ENCODE data around the gene XRCC3.

XRCC3 gene

GRCh38 chr14:103725001-103725682 lies 9.9 kb upstream of the XRCC3 start:
- DNase-seq = no peak

- DNase-seq = no peak
These were observed 8.9 kb upstream of the XRCC3 start for GRCh38 chr14:103724116-103724515.

GRCh38 chr14:103723748-103724081 lies 8.5 kb upstream of the XRCC3 start:
- DNase-seq = no peak

GRCh38 chr14:103721334-103722120 lies 6.3 kb upstream of the XRCC3 start:
- DNase-seq = no peak

DNA sequence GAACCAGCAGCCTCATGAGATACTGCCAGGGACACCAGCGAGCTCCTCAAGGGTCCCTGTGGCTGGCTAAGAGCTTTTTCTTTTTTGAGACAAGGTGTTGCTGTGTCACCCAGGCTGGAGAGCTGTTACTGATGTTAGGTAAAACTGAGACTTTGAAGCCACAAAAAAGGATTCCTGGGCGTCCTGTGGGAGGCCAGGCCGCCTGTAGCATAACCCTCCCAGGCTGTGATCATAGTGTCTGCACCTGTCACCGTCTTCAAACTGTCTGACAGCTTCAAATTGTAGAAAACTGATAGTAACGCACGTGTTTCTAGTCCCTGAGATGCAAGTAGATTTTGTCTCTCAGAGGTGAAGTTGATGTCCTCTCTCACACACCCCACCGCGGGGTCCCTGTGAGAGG lies 4.5 kb upstream of the XRCC3 start:
- no peak for DNase-seq

GRCh38 chr14:103718572-103718971 lies 3.3 kb upstream of the XRCC3 start:
- no peak for DNase-seq

DNA sequence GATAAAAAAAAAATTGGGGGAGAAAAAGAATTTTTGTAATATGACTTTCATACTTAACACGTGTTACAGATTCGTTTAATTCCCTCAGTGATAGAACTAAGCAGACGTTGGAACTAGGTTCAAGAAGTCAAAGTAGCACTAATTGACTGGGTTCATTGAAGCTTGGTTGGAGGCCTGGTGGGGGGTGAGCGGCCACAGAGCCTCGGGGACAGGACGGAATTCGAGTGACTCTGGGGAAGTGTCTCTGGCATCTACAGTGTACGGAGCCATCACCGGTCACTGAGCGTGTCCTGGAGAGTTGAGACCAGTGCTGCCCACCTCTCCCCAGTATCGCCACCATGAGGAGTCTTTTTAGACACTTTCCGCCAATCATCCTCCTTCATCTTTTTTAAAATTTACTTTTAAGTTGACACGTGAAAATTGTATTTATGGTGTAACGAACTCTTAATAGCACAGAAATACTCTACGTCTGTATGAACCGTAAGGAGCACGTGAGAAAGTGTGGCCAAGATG lies 1.7 kb upstream of the XRCC3 start:
- no peak for DNase-seq

GRCh38 chr14:103716091-103716801 lies 995 bp upstream of the XRCC3 start:
- DNase-seq = peak; percentile 22

GRCh38 chr14:103714063-103714724 lies 1.1 kb downstream of the XRCC3 start:
- no peak for DNase-seq

GRCh38 chr14:103713304-103714062 lies 1.8 kb downstream of the XRCC3 start:
- DNase-seq = no peak

GRCh38 chr14:103712633-103713247 lies 2.5 kb downstream of the XRCC3 start:
- no peak for DNase-seq

GRCh38 chr14:103711516-103712431 lies 3.5 kb downstream of the XRCC3 start:
- DNase-seq = no peak

- DNase-seq = no peak
These were observed 4.4 kb downstream of the XRCC3 start for GRCh38 chr14:103710771-103711377.

DNA sequence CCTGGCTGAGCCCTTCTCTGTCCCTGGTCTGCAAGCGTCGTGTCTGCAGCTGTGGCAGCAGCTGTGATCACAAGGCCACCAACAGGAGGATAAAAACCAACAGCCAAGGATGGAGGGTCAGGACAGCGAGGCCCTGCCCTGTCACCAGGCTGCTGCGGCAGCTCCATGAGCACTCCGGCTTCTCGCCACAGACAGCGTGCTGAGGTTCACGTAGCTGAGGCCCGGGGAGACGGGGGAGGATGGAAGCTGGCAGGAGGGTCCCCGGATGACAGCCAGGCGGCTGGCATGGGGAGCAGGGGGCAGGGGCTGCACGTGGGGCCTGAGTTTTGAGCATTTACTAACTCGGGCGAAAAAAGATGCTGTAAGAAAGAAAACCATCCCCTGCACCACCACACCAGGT lies 5.4 kb downstream of the XRCC3 start:
- no peak for DNase-seq

DNA sequence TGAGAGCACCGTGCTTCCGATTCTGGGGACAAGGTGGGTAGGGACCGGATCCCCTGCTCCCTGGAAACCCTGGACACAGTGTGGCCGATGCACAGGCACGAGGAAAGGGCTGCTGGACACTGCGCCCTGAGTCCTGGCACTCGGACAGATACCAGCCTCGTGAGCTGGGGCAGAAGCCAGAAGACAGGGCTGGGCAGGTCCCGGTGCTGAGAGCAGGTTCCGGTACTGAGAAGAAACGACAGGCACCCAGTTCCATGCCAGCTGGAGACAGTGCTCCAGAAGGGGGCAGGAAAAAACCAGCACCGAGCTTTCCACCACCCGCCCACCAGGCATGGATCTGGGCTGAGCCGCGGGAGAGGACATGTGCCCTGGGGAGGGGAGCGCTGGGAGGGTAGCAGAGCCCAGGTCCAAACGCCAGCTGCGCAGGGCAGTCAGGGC lies 6.5 kb downstream of the XRCC3 start:
- no peak for DNase-seq

GRCh38 chr14:103707329-103708263 lies 7.7 kb downstream of the XRCC3 start:
- DNase-seq = no peak

- DNase-seq = no peak
These were observed 8.5 kb downstream of the XRCC3 start for GRCh38 chr14:103706551-103707328.

All from CD4-positive, alpha-beta T cell treated with Interleukin-17A for 4 hours (primary cell).